Thymus (tissue), 11 donors: Measurements from ENCODE around the gene ADAT3. TPM values are rescaled to one million over a fixed set of nuclear protein-coding genes. Genes with fewer than 3 reads are reported as not detected.

Source experiments
- DNase-seq, 9 donors: peaks; one replicate each; pipeline ENCODE4 v3.0.0-alpha.2; 2013; ENCODE audit warnings: low spot score in 9 of 9, low read depth in 6 of 9, missing footprints in 1 of 9
- H3K27ac ChIP-seq, 2 donors: one replicate each; pipeline ENCODE4 v1.5.1; 2013; ENCODE audit warnings: control low read depth in 1 of 2, low read depth in 1 of 2, low read length in 1 of 2, mild to moderate bottlenecking in 1 of 2, moderate library complexity in 1 of 2
- H3K27me3 ChIP-seq, 2 donors: one replicate each; pipeline ENCODE4 v1.5.1; 2013; ENCODE audit warnings: low read length in 1 of 2; ENCODE audit not compliant: control insufficient read depth in 2 of 2, insufficient read depth in 1 of 2
- H3K36me3 ChIP-seq, 2 donors: one replicate each; pipeline ENCODE4 v1.5.1; 2013; ENCODE audit warnings: low read length in 1 of 2, mild to moderate bottlenecking in 1 of 2, moderate library complexity in 1 of 2; ENCODE audit not compliant: control insufficient read depth in 2 of 2, insufficient read depth in 2 of 2
- H3K4me1 ChIP-seq, 2 donors: one replicate each; pipeline ENCODE4 v1.5.1; 2013; ENCODE audit warnings: low read length in 2 of 2; ENCODE audit not compliant: control insufficient read depth in 2 of 2, insufficient read depth in 2 of 2
- H3K4me3 ChIP-seq, 2 donors: one replicate each; pipeline ENCODE4 v1.5.1; 2013; ENCODE audit warnings: low read length in 2 of 2, control low read depth in 1 of 2, mild to moderate bottlenecking in 1 of 2
- H3K9me3 ChIP-seq, 2 donors: one replicate each; pipeline ENCODE4 v1.5.1; 2013; ENCODE audit warnings: low read length in 1 of 2, mild to moderate bottlenecking in 1 of 2; ENCODE audit not compliant: control insufficient read depth in 2 of 2, insufficient read depth in 1 of 2
- WGBS: extraction: QIAGEN DNeasy Blood & Tissue Kit; methylation state at CpG from one replicate; pipeline ENCODE4 v1.1.7; 2013; 5-methylcytosine and 5-hydroxymethylcytosine counted together
- polyA plus RNA-seq: library from polyadenylated mRNA; stranded (reverse); fragments of 200-250 nt; gene quantifications from one replicate; pipeline ENCODE4 v1.2.3, GENCODE V29; 2013
- total RNA-seq: library from RNA; stranded (reverse); fragments of 120-200 nt; gene quantifications from one replicate; pipeline ENCODE4 v1.2.4, GENCODE V29; 2013
- donor health status: healthy.

Gene ADAT3
- total and polyA plus RNA-seq, 2 donors: 2.0 to 4.5 TPM

DNA sequence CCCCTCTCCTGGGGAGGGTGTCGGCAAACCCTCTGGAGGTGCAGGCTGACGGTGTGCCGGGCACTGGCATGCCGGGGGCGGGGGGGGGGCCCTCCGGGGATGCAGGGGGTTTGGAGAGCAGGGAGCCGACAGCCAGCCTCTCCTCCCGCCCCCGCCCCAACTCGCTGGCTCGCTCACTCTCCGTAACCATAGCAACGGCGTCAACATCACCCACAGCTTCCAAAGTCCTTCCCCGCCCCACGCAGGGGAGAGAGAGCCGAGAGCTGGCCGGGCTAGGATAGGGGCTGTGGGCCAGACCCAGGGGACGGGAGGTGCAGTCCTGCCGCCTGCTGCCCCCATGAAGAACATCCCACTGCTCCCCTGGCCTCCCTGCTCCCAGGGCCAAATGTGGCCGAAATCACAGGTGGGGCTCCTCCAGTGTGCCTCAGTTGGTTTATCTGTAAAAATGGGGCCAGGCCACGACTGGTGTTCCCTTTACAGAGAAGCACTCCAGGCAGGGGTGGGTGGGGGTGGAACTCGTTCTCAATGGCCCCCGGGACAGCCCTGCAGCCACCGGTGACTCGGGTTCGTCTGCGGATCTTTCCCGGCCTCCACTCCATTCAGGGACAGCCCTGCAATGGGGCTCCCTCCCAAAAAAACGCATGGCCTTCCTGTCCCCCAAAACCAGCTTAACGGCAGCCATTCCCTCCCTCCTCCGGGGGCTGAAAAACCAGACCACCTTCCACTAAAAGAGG is 45.0 kb upstream of the ADAT3 start:
- WGBS: 75% methylated on average over 32 of the region's 32 CpGs
- H3K4me1 ChIP-seq: peaks cover 49 to 82% of the 10 kb centered on the region in 2 donors
- no peak overlapping the region for H3K4me3 ChIP-seq
- peaks cover 0 to 7% of the 10 kb centered on the region in 2 donors for H3K9me3 ChIP-seq
- H3K36me3 ChIP-seq: no peaks in the 10 kb centered on the region
- H3K27ac ChIP-seq: no peak overlapping the region
- peak in 1 of 9 donors; percentile 78 for DNase-seq
- peaks cover 0 to 20% of the 10 kb centered on the region in 2 donors for H3K27me3 ChIP-seq

DNA sequence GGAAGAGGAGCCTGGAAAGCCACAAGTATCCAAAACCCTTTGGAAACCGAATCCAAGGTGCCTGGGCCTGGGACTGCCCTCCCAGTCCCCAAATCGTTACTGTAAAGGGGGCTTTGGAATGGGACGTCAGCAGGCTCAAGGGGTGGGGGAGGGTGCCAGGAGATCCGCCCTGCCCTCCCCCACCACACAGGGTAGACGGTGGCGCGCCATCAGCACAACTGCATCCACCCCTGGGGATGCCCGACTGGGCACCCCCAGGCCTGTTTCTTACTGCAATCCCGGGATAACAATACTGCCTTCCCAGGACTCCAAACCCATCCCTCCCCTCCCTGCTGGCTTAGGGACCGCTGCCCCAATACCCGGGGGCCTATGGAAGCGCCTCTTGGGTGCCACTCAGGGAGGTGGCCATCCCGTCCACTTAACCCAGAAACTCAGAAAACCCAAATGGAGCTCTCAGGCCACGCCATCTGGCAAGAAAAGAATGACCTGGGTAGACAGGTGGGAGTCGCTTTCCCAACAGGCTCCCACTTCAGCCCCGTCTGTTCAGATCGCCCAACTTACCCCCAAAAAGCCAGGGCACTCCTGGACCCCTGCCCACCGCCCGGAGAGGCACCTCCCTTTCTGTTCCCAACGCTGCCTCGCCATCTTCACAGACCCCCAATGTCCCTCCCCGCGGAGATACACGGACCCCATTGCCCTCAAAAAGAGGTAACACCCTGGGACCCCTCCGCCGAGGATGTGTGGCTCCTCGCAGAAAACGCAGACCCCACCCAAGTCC is 44.2 kb upstream of the ADAT3 start:
- Histone ChIP-seq H3K4me1 (peaks cover 42 to 76% of the 10 kb centered on the region in 2 donors), H3K36me3 (no peaks in the 10 kb centered on the region), H3K27me3 (peaks cover 0 to 20% of the 10 kb centered on the region in 2 donors), H3K9me3 (peaks cover 0 to 7% of the 10 kb centered on the region in 2 donors), H3K27ac (no peak overlapping the region), H3K4me3 (peak overlapping the region in 1 of 2 donors; percentile 53)
- WGBS: 89% methylated on average over 28 of the region's 28 CpGs
- DNase-seq: no peak

DNA sequence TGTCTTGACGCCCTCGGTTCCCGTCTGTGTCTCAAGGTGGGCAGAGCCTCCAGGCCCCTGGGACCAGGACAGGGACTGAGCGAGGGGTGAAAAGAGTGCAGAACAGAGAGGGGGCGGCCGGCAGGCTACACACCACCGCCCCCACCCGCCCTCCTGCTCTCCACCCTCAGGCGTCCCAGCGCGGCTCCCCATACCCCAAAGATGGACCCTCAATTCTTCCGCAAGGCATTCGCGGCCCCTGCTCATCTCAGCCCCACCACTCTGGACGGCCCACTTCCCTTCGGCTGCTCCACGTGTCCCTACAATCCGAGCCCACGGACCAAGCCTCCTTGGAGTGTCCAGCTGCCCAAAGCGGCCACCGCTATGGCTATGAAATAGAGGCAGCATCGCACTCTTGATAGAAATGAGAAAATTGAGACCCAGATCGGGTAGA is 43.6 kb upstream of the ADAT3 start:
- Histone ChIP-seq H3K27me3 (peaks cover 0 to 20% of the 10 kb centered on the region in 2 donors), H3K9me3 (peaks cover 0 to 3% of the 10 kb centered on the region in 2 donors), H3K4me3 (peak overlapping the region in 1 of 2 donors; percentile 53), H3K4me1 (peaks cover 39 to 70% of the 10 kb centered on the region in 2 donors), H3K27ac (peak overlapping the region in 1 of 2 donors; percentile 17), H3K36me3 (no peaks in the 10 kb centered on the region)
- DNase-seq: no peak
- 68% methylated on average over 23 of the region's 23 CpGs for WGBS

DNA sequence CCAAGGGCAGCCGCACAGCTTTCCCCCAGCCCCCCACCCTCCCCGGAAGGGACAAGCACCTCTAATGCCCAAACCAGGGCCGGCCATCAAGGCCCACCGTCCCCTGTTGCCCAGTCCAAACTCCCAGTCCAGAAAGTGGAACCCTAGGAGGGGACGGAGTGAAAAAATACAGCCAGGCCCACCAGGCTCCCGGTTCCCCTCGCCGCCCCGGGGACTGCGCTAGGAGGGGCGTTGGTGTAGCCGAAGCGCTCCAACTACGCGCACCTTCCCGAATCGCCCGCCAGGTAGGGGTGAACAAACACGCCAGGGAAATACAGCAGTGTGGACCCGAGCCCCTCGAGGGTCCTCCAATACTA is 43.2 kb upstream of the ADAT3 start:
- H3K27ac ChIP-seq: peak overlapping the region; percentile 0 to 17
- DNase-seq: no peak

DNA sequence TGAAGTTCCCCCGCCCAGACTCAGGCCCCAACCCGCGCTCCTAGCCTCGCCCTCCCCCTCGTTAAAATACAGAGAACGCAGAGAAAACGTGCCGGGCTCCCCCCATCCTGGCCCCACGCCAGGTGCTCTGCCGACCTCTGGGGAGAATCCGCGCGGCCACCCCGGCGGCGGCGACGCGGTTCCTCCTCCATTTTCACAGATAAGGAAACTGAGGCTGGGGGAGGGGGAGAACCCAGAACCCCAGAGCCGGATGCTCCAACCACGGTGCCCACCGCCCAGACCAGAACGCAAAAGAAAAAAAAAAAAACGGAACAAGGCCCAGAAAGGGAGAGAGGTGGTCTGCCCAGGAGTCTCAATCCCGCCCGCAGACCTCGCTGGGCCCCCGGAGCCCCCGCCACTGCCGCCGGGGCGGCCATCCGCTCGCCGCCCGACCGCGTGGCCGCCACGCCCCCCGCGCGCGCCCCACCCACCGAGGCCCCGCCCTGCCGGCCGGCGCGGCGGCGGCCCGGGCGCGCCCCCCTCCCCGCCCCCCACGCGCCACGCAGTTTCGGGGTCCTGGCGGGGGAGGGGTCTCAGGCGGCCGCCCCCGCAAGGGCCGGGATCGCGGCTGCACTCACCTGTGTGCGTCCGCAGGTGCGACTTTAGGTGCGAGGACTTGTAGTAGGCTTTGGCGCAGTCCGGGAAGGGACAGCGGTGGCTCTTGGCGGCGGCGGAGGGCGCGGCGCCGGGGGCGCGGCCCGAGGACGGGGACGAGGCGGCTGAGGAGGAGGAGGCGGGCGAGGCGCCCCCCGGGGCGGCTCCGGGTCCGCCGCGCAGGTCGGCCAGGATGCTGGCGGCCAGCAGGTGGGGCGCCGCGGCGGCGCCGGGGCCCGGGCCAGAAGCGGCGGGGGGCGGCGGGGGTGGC is 42.5 kb upstream of the ADAT3 start:
- peaks cover 0 to 5% of the 10 kb centered on the region in 2 donors for H3K36me3 ChIP-seq
- H3K4me3 ChIP-seq: peak overlapping the region; percentile 53 to 80
- peak overlapping the region; percentile 17 to 82 for H3K27ac ChIP-seq
- WGBS: under 1% methylated on average over 109 of the region's 109 CpGs
- H3K9me3 ChIP-seq: peaks cover 0 to 3% of the 10 kb centered on the region in 2 donors
- H3K4me1 ChIP-seq: peaks cover 31 to 61% of the 10 kb centered on the region in 2 donors
- DNase-seq: peak in 1 of 9 donors; percentile 64
- peaks cover 0 to 20% of the 10 kb centered on the region in 2 donors for H3K27me3 ChIP-seq

More for the DNA sequence above, 43.2 kb upstream of the ADAT3 start:
- H3K4me1 ChIP-seq: peaks cover 37 to 67% of the 10 kb centered on the region in 2 donors
- peaks cover 0 to 3% of the 10 kb centered on the region in 2 donors for H3K9me3 ChIP-seq
- peak overlapping the region; percentile 53 to 80 for H3K4me3 ChIP-seq
- 8% methylated on average over 21 of the region's 21 CpGs for WGBS
- H3K36me3 ChIP-seq: peaks cover 0 to 4% of the 10 kb centered on the region in 2 donors
- peaks cover 0 to 20% of the 10 kb centered on the region in 2 donors for H3K27me3 ChIP-seq

DNA sequence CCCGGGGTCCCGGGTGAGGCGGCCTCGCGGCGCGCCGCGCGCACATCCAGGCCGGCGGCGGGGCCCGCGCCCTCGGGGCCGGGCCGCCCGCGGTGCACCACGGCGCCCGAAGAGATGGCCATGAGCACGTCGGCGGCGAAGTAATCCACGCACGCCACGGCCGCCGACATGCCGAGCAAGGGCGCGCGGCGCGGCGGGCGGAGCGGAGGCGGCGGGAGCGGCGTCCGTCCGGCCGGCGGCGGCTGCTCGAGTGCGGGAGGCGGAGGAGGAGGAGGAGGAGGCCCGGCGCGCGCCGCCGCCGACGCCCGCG is 41.9 kb upstream of the ADAT3 start, which contains the start of gene KLF16:
KLF16 (minus strand) TSS at position 252 of the 310 bp plus-strand sequence; CDS start at position 170, 82 bp downstream.
- H3K27me3 ChIP-seq: peaks cover 0 to 20% of the 10 kb centered on the region in 2 donors
- peaks cover 0 to 3% of the 10 kb centered on the region in 2 donors for H3K9me3 ChIP-seq
- H3K36me3 ChIP-seq: peaks cover 0 to 5% of the 10 kb centered on the region in 2 donors
- peak within 1 kb of the TSS; percentile 69 to 82 for H3K27ac ChIP-seq
- DNase-seq: no peak
- peak within 1 kb of the TSS; percentile 67 to 80 for H3K4me3 ChIP-seq
- WGBS: 0% methylated on average over 60 of the region's 63 CpGs
- H3K4me1 ChIP-seq: peaks cover 25 to 55% of the 10 kb centered on the region in 2 donors

DNA sequence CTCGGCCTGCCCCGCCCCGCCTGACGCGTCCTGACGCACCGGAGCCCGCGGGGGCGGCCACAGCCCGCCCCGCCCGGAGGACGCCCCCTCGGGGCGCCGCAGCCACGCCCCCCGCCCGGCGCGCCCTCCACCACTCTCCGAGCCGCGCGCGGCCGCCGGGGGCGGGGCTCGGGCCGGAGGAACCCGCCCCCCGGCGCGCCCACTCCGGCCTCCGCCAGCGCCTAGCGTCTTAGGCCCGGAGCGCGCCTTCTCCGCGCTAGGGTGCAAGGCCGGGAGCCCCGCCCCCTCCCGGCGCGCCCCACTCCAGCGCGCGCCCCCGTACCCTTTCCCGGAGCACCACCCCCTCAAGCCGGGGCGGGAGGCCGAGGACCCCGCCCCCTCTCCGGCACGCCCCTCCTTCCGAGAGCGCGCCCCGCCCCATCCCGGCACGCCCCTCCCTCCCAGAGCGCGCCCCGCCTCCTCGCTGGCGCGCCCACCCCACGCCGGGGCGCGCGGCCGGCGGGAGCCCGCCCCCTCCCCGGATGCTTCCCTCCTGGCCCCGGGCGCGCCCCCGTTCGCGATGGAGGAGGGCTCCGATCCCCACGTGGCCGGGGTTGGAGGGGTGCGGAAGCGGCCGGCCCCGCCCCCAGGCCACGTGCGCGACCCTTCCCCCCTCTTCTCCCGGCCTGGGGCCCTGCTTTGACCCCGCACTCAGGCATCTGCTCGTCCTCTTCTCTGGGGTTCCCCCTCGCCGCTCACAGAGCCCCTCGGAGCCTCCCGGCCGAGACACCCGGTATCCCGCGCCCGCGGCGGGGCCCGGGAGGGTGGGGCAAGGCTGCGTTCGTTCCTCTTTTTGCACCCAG is 41.3 kb upstream of the ADAT3 start:
- under 1% methylated on average over 110 of the region's 115 CpGs for WGBS
- H3K4me1 ChIP-seq: peaks cover 19 to 49% of the 10 kb centered on the region in 2 donors
- peak overlapping the region; percentile 69 to 80 for H3K27ac ChIP-seq
- peak overlapping the region; percentile 67 to 80 for H3K4me3 ChIP-seq
- H3K9me3 ChIP-seq: peaks cover 0 to 3% of the 10 kb centered on the region in 2 donors
- peaks cover 0 to 5% of the 10 kb centered on the region in 2 donors for H3K36me3 ChIP-seq
- H3K27me3 ChIP-seq: peaks cover 0 to 20% of the 10 kb centered on the region in 2 donors
- peak in 6 of 9 donors; percentile 81 to 94 (median 87) for DNase-seq
